ENCODE measurements around the gene VRK2.

The VRK2 gene

DNA sequence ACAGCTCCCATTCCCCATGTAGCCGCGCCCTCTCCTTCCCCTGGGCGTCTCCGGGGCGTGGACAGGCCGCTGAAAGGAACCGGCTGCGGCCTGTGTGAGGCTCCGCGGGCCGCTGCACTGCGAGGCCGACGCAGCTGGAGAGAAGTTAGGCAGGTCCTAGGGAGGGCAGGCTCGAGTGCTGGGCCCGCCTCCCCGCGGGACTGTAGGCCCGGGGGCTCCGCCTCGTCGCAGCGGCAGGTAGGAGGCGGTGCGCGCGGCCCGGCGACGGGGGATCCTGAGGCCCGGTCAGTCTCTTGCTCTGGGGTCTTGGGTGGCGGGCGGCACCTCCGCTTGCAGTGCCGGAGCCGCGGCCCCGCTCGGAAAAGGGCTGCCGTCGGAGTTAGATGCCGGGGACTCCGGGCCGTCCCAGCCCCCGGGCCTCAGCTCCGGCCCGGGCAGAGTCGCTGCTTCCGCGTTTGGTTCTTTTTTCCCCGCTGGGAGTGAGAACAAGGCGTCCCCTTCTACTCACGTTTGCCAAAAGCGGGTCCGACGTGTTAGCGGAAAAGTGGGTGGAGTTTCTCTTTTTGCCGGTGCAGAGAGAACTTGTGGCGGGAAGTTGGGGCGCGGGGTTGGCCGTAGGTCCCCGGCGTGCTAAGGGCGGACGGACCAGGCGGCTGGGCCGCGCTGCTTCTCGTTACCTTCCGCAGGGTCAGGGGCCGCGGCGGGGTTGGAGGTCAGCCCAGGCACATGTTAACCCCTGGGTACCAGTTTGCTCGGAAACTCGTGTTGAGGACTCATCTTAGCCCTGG, at the start of gene VRK2:
Gene VRK2, plus strand, starts transcription at position 222 of the 788 bp plus-strand sequence. CDS start 2,026 bp downstream, outside the sequence.
- TF ChIP-seq CTCF (IDR thresholded peaks at IDR 0.05; ENCODE audit: borderline replicate concordance, control extremely low read depth, extremely low read depth, insufficient read depth, missing control alignments) = no peak
- in situ Hi-C loops (cut with MboI; ENCODE audit: low sequenced_read_pairs, unreplicated experiment) = no loop called here

DNA sequence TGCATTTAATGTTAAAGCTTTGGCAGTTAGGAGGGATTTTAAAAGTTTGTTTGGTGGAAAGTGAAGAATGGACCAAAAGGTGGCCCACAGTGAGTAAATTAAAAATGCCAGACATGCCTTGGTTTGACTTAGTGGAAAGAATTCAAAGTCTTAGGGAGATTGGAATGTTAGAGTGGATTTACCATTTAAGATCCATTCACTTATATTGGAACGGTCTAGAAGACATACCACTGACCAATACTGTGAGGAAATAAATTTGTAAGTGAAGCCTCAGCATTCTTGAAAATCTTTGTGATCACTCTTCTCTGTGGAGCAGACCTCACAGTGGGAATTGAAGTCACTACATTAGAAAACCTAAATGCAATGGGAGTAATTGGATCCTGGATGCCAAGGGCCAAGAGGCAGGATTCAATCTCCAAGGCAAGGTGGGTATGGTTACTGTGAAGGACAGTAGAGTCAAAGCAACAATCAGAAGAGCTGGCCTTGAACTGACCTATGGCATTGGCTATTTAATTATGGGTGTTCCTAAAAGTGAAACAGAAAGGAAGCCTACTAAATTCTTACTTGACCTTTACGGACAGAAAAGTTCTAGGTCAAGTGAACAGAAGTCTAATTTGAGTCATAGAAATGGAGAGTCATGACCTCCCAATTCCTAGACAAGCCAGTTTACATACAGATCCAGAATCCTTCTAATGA, 40.2 kb upstream of the VRK2 start:
- in situ Hi-C loops (cut with MboI; ENCODE audit: low sequenced_read_pairs, unreplicated experiment) = no loop called here
- TF ChIP-seq CTCF (IDR thresholded peaks at IDR 0.05; ENCODE audit: borderline replicate concordance, control extremely low read depth, extremely low read depth, insufficient read depth, missing control alignments) = no peak
- peak; percentile 27 for DNase-seq (ENCODE audit: low spot score)

More for the DNA sequence above, at the start of gene VRK2:
- DNase-seq (ENCODE audit: low spot score) = peak; percentile 90

- in situ Hi-C loops (cut with MboI; ENCODE audit: low sequenced_read_pairs, unreplicated experiment) = no loop called here
- no peak for DNase-seq (ENCODE audit: low spot score)
- no peak for TF ChIP-seq CTCF (IDR thresholded peaks at IDR 0.05; ENCODE audit: borderline replicate concordance, control extremely low read depth, extremely low read depth, insufficient read depth, missing control alignments)
Observed at GRCh38 chr2:58006952-58007284, 39.7 kb upstream of the VRK2 start.

- TF ChIP-seq CTCF (IDR thresholded peaks at IDR 0.05; ENCODE audit: borderline replicate concordance, control extremely low read depth, extremely low read depth, insufficient read depth, missing control alignments) = no peak
- in situ Hi-C loops (cut with MboI; ENCODE audit: low sequenced_read_pairs, unreplicated experiment) = no loop called here
- DNase-seq (ENCODE audit: low spot score) = no peak
Observed at GRCh38 chr2:58010599-58010998, 36.0 kb upstream of the VRK2 start.

DNA sequence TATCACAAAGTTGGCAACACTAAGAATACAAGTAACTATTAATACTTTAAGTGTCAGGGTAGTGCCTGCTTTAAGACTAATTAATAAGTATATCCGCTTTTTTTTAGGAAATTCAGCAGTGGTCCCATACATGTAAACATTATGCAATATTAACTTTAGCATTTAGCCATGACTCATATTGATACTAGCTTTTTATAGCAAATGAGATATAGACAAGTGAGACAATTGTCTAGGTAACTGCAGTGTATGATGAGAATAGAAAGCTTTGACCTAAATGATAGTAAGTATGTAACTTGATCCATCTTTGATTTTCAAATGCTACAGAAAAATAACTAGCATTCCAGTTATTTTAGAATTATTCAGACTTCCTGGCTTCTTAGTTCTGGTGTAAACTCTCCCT, 27.4 kb upstream of the VRK2 start:
- in situ Hi-C loops (cut with MboI; ENCODE audit: low sequenced_read_pairs, unreplicated experiment) = no loop called here
- peak; percentile 32 for DNase-seq (ENCODE audit: low spot score)
- no peak for TF ChIP-seq CTCF (IDR thresholded peaks at IDR 0.05; ENCODE audit: borderline replicate concordance, control extremely low read depth, extremely low read depth, insufficient read depth, missing control alignments)

DNA sequence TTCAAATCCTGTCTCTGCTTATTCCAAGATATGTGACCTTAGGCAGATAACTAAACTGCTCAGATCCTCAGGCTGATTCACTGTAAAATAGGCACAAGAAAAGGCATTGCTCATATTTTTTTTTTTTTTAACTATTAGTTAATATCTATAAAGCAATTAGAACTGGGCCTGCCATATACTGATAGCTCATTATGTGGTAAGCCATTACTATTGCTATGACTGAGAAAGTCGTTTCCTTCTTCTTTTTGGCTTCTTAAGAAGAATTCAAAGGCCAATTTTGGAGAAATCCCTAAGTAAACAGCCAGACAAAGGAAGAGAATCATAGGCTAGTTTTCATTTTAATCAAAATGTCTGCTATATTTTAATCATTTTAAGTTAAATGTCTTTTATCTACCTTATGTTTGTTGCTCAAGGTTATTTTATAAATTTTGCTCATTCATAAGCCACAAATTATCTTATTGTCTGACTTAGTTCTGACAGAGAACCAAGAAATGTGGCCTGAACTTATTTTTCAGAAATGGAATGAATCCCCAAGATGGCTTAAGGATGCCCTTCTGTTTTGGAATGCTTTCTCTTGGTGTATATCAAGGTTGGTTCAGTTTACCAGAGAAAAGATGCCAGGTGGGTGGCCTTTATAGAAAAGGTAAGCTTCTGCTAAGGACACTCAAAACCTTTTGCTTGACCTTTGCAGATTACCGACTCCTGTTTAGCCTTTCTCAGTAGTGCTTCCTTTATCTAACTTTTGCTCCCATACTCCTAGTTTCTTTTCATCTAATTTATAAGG, 21.3 kb upstream of the VRK2 start:
- in situ Hi-C loops (cut with MboI; ENCODE audit: low sequenced_read_pairs, unreplicated experiment) = no loop called here
- no peak for DNase-seq (ENCODE audit: low spot score)
- no peak for TF ChIP-seq CTCF (IDR thresholded peaks at IDR 0.05; ENCODE audit: borderline replicate concordance, control extremely low read depth, extremely low read depth, insufficient read depth, missing control alignments)

All from GM13976 (cell line).